Chondrocyte (in vitro differentiated cells): ENCODE results near the gene GLI3. TPM values are rescaled to one million over a fixed set of nuclear protein-coding genes. Genes with fewer than 3 reads are reported as not detected.

ENCODE experiments used
- DNase-seq: peaks from one replicate; pipeline ENCODE4 v3.0.0; 2021; ENCODE audit warnings: mixed read lengths, low spot score
- H3K27ac Mint-ChIP-seq: one replicate; pipeline ENCODE4 v1.8.0; 2021; ENCODE audit warnings: mild to moderate bottlenecking, moderate library complexity, mixed read lengths; ENCODE audit not compliant: unreplicated experiment
- H3K27me3 Mint-ChIP-seq: 2 replicates; pipeline ENCODE4 v1.8.0; 2021; ENCODE audit warnings: low read depth, mixed read lengths
- H3K36me3 Mint-ChIP-seq: 2 replicates; pipeline ENCODE4 v1.8.0; 2021; ENCODE audit warnings: low read depth, mixed read lengths
- H3K4me1 Mint-ChIP-seq: 2 replicates; pipeline ENCODE4 v1.8.0; 2021; ENCODE audit warnings: low read depth, mild to moderate bottlenecking, mixed read lengths
- H3K4me3 Mint-ChIP-seq: one replicate; pipeline ENCODE4 v1.8.0; 2021; ENCODE audit warnings: mild to moderate bottlenecking, moderate library complexity, mixed read lengths; ENCODE audit not compliant: unreplicated experiment
- H3K9me3 Mint-ChIP-seq: 2 replicates; pipeline ENCODE4 v1.8.0; 2021; ENCODE audit warnings: low read depth, mixed read lengths
- total RNA-seq: library from RNA; stranded (reverse); gene quantifications from 3 replicates; pipeline ENCODE4 v1.2.1, GENCODE V29; 2021
- TF ChIP-seq, protein P1 (sequence below): fragments of 200-600 bp; sonication (generic); IDR thresholded peaks from 2 replicates; pipeline ENCODE4 v1.5.0; 2021; ENCODE audit warnings: antibody characterized with exemption, mild to moderate bottlenecking, moderate library complexity

Gene GLI3
- total RNA-seq, 1 donor from 2014 or later = 11.7 TPM

DNA sequence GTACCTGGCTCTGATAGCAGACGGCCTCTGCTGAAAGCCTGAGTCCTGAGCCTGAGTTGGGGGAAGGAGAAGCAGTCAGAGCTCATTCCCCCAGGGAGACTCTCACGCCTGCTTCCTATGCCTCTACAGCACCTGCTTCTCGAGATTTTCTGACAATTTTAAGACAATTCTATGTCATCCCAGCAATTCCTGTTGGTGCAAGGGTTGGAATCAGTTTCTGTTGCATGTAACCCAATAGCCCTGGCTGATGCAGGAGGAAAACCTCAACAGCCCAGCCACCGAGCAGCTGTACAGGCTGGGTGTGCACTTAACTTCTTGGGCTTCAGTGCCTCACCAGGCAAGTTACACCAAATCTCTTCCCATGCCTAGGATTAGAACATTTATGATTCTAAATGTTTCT lies 134.7 kb downstream of the GLI3 start:
- Mint-ChIP-seq H3K9me3 (no peaks in the 10 kb centered on the region), H3K4me1 (peaks cover 19% of the 10 kb centered on the region), H3K36me3 (no peaks in the 10 kb centered on the region)

DNA sequence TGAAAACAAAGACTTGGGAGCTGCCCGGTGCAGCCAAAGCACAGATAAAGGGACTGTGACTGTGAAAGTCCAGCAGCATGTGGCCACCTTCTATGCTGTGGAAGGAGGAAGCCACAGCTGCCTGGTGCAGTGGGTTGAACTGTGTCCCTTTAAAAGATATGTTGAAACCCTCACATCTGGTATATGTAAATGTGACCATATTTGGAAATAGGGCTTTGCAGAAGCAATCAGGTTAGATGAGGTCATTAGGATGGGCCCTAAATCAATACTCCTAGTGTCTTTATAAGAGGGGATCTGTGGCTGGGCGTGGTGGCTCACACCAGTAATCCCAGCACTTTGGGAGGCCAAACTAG lies 136.9 kb downstream of the GLI3 start:
- Mint-ChIP-seq H3K36me3 (no peaks in the 10 kb centered on the region), H3K9me3 (no peaks in the 10 kb centered on the region), H3K4me1 (peaks cover 29% of the 10 kb centered on the region), H3K27me3 (no peaks in the 10 kb centered on the region), H3K27ac (no peak overlapping the region), H3K4me3 (no peak overlapping the region)
- TF ChIP-seq, protein P1, sequence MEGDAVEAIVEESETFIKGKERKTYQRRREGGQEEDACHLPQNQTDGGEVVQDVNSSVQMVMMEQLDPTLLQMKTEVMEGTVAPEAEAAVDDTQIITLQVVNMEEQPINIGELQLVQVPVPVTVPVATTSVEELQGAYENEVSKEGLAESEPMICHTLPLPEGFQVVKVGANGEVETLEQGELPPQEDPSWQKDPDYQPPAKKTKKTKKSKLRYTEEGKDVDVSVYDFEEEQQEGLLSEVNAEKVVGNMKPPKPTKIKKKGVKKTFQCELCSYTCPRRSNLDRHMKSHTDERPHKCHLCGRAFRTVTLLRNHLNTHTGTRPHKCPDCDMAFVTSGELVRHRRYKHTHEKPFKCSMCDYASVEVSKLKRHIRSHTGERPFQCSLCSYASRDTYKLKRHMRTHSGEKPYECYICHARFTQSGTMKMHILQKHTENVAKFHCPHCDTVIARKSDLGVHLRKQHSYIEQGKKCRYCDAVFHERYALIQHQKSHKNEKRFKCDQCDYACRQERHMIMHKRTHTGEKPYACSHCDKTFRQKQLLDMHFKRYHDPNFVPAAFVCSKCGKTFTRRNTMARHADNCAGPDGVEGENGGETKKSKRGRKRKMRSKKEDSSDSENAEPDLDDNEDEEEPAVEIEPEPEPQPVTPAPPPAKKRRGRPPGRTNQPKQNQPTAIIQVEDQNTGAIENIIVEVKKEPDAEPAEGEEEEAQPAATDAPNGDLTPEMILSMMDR = no peak
- no peak for DNase-seq

More for the DNA sequence above, 134.7 kb downstream of the GLI3 start:
- no peak for DNase-seq
- no peak overlapping the region for H3K27ac Mint-ChIP-seq
- TF ChIP-seq, protein P1 = no peak
- H3K4me3 Mint-ChIP-seq = no peak overlapping the region
- H3K27me3 Mint-ChIP-seq = no peaks in the 10 kb centered on the region

DNA sequence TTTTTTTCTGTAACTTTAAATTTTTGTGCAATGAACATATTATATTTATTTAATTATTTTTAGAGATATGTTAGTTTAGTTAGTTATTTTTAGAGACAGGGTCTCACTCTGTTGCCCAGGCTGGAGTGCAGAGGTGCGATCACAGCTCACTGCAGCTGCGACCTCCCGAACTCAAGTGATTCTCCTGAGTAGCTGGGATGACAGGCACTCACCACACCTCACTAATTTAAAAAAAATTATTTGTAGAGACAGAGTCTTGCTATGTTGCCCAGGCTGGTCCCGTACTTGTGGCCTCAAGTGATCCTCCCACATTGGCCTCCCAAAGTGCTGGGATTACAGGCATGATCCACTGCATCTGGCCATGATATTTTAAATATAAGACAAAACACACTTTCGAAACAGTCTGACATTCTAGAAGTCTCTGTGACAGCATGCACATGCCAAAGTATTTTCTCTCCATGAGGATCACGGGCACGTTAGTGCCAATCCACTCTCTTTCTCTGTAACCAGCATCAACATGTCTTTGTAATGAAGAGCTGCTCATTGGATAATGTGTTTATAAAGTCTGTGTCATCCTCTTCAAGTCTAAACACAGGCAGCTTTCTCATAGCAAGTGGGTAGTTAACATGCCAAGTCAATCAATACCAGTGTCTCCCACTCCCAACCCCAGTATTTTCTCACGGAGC lies 137.4 kb downstream of the GLI3 start:
- Mint-ChIP-seq H3K4me3 (no peak overlapping the region), H3K27ac (no peak overlapping the region), H3K9me3 (no peaks in the 10 kb centered on the region), H3K36me3 (no peaks in the 10 kb centered on the region), H3K4me1 (peaks cover 29% of the 10 kb centered on the region), H3K27me3 (no peaks in the 10 kb centered on the region)
- TF ChIP-seq, protein P1 = no peak
- DNase-seq = no peak

DNA sequence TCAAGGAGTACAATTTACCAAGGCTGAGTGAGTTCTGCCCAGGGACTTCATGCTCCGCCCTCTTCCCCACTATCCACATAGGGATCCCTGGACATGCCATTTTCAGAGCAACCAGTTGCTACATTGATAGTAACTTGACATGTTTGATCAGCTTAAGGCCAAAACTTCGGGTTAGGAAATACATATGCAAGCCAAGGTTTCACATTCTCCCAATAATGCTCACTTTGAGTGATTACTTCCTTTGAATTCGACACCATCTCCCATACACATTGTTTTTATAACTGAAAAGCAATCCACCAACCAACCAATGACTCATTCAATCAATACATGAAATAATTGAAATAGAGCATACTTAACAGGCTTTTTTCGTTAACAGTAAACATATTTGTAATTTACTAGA lies 137.9 kb downstream of the GLI3 start:
- Mint-ChIP-seq H3K27ac (no peak overlapping the region), H3K4me1 (peaks cover 29% of the 10 kb centered on the region), H3K4me3 (no peak overlapping the region), H3K9me3 (no peaks in the 10 kb centered on the region), H3K36me3 (no peaks in the 10 kb centered on the region), H3K27me3 (no peaks in the 10 kb centered on the region)
- DNase-seq = no peak
- TF ChIP-seq, protein P1 = no peak

DNA sequence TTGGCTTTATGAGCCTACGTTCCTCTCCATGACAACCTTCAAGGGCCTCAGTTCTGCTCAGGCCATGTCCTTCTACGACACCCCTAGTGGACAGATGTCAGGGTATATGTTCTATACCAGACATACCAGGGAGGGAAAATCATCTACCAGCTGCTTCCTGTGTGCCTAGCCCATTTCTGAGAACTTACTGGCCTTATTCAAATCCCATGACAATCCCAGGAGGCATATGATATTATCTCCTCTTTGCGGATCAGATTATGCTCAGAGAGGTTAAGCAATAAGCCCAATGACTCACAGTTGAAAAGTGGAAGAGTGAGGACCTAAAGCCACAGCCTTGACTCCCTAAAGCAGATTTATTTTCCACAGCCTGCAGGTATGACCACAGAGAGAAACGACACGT lies 139.3 kb downstream of the GLI3 start:
- no peak overlapping the region for H3K4me3 Mint-ChIP-seq
- no peaks in the 10 kb centered on the region for H3K36me3 Mint-ChIP-seq
- peak overlapping the region; percentile 2 for H3K27ac Mint-ChIP-seq
- H3K27me3 Mint-ChIP-seq = no peaks in the 10 kb centered on the region
- no peaks in the 10 kb centered on the region for H3K9me3 Mint-ChIP-seq
- H3K4me1 Mint-ChIP-seq = peaks cover 33% of the 10 kb centered on the region
- TF ChIP-seq, protein P1 = peak; percentile 59
- no peak for DNase-seq
